HG02885 (cell line): Measurements from ENCODE around the gene CCDC121.

Source experiments
- ATAC-seq: cut with Tn5 transposase; IDR thresholded peaks from one replicate; pipeline ENCODE4 v1.9.1; 2021; ENCODE audit warnings: mild to moderate bottlenecking; ENCODE audit not compliant: unreplicated experiment, poor library complexity

Gene CCDC121

DNA sequence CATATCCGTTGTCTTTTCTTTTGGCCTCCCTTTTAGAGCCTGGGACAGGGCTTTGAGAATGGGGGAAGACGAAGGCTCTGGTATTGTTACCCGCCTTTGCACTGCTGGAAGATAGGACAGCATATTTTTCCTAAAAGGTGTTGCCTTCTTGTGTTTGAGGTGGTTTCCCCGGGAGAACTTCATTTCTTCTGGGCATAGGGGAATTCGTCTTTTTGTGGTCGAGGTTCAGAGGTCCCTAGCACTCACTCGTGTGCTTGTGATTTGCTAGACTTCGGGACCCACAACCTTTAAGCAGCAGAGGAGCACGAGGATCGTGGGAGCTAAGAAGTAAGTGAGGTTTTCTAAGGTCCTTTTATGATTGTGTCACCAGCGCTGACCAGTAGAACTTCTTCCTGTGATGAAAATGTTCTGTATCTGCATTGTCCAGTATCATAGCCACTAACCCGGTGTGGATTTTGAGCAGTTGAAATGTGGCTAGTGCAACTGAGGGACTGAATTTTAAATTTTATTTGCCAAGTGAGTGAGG is 45.4 kb downstream of the CCDC121 start:
- ATAC-seq: no peak

DNA sequence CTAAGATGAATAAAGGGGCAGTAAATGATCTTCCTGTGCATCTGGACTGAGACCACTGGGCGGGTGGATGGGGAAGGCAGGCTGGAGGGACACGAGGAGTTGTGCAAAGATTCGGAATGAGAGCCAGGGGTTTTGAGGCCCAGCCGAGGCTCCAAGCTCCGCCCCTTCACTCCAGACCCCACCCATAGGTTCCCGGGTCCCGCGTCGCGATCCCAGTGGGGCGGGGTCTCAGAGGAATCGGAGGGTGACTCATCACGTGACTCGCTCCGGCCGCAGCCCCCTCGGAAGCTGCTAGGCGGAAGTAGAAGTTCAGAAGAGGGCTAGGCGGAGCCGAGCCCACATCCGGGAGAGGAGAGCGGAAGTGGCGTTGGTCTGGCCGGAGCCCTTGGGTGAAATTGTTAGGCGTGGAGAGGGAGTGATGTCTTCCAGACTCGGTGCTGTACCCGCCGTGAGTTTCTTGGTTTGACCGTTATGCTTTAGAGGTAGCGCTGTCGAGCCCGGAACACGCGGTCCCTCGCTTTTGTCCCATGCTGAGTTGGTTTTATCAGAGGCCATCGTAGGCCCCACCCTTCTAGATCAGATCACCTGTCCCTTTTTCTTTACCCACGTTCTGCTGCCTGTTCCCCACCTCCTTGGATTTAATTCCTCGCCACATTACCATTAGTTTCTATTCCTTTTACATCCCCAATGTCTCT is 46.0 kb downstream of the CCDC121 start, which contains the start of gene ZNF512:
ZNF512 (plus strand) TSS at position 348 of the 695 bp plus-strand sequence; CDS start at position 419, 71 bp downstream.
- ATAC-seq: peak; percentile 95

- no peak for ATAC-seq
Measured at GRCh38 chr2:27582129-27582694, 46.6 kb downstream of the CCDC121 start.

GRCh38 chr2:27581417-27582128 is 47.2 kb downstream of the CCDC121 start:
- no peak for ATAC-seq
